Measurements from ENCODE around the gene PAEP.

The PAEP gene

GRCh38 chr9:135563858-135564257 is 2.3 kb downstream of the PAEP start:
- Histone ChIP-seq H3K27me3 (ENCODE audit: control insufficient read depth in 5 of 5, insufficient read depth in 4 of 5, low read length in 5 of 5) (peaks cover 12 to 26% (median 25%) of the 10 kb centered on the region in 5 donors), H3K9ac (ENCODE audit: low read length in 5 of 5) (no peak overlapping the region), H3K4me1 (ENCODE audit: control insufficient read depth in 5 of 5, insufficient read depth in 5 of 5, low read length in 5 of 5) (no peaks in the 10 kb centered on the region), H3K27ac (ENCODE audit: low read depth, low read length) (no peak overlapping the region), H3K9me3 (ENCODE audit: control insufficient read depth in 5 of 5, low read length in 5 of 5) (peaks cover 0 to 8% (median 6%) of the 10 kb centered on the region in 5 donors), H3K36me3 (ENCODE audit: control insufficient read depth in 5 of 5, insufficient read depth in 5 of 5, low read length in 5 of 5) (no peaks in the 10 kb centered on the region), H3K4me3 (ENCODE audit: low read depth in 1 of 5, low read length in 5 of 5) (no peak overlapping the region)

- Histone ChIP-seq H3K9ac (ENCODE audit: low read length in 5 of 5) (no peak overlapping the region), H3K4me1 (ENCODE audit: control insufficient read depth in 5 of 5, insufficient read depth in 5 of 5, low read length in 5 of 5) (no peaks in the 10 kb centered on the region), H3K27ac (ENCODE audit: low read depth, low read length) (no peak overlapping the region)
Observed at GRCh38 chr9:135565141-135565628, 3.6 kb downstream of the PAEP start.

GRCh38 chr9:135565636-135566035 is 4.1 kb downstream of the PAEP start:
- Histone ChIP-seq H3K9me3 (ENCODE audit: control insufficient read depth in 5 of 5, low read length in 5 of 5) (peaks cover 0 to 16% (median 10%) of the 10 kb centered on the region in 5 donors), H3K4me1 (ENCODE audit: control insufficient read depth in 5 of 5, insufficient read depth in 5 of 5, low read length in 5 of 5) (no peaks in the 10 kb centered on the region), H3K27me3 (ENCODE audit: control insufficient read depth in 5 of 5, insufficient read depth in 4 of 5, low read length in 5 of 5) (peaks cover 12 to 25% (median 20%) of the 10 kb centered on the region in 5 donors), H3K36me3 (ENCODE audit: control insufficient read depth in 5 of 5, insufficient read depth in 5 of 5, low read length in 5 of 5) (no peaks in the 10 kb centered on the region), H3K9ac (ENCODE audit: low read length in 5 of 5) (no peak overlapping the region), H3K27ac (ENCODE audit: low read depth, low read length) (no peak overlapping the region), H3K4me3 (ENCODE audit: low read depth in 1 of 5, low read length in 5 of 5) (no peak overlapping the region)

More at GRCh38 chr9:135565141-135565628, 3.6 kb downstream of the PAEP start:
- Histone ChIP-seq H3K4me3 (ENCODE audit: low read depth in 1 of 5, low read length in 5 of 5) (no peak overlapping the region), H3K27me3 (ENCODE audit: control insufficient read depth in 5 of 5, insufficient read depth in 4 of 5, low read length in 5 of 5) (peaks cover 12 to 26% (median 22%) of the 10 kb centered on the region in 5 donors), H3K36me3 (ENCODE audit: control insufficient read depth in 5 of 5, insufficient read depth in 5 of 5, low read length in 5 of 5) (no peaks in the 10 kb centered on the region), H3K9me3 (ENCODE audit: control insufficient read depth in 5 of 5, low read length in 5 of 5) (peaks cover 0 to 16% (median 10%) of the 10 kb centered on the region in 5 donors)

DNA sequence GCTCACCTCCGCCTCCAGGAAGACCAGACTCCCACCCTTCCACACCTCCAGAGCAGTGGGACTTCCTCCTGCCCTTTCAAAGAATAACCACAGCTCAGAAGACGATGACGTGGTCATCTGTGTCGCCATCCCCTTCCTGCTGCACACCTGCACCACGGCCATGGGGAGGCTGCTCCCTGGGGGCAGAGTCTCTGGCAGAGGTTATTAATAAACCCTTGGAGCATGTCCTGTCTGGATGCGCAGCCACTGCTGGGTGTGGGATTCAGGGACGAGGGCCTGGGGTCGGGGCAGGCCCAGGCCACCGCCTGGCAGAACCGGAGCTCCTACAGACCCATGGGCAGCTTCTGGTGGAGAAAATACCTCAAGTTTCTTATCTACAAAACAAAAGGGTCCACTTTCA is 5.0 kb downstream of the PAEP start:
- Histone ChIP-seq H3K9ac (ENCODE audit: low read length in 5 of 5) (no peak overlapping the region), H3K9me3 (ENCODE audit: control insufficient read depth in 5 of 5, low read length in 5 of 5) (peaks cover 0 to 16% (median 10%) of the 10 kb centered on the region in 5 donors), H3K4me3 (ENCODE audit: low read depth in 1 of 5, low read length in 5 of 5) (no peak overlapping the region), H3K36me3 (ENCODE audit: control insufficient read depth in 5 of 5, insufficient read depth in 5 of 5, low read length in 5 of 5) (no peaks in the 10 kb centered on the region), H3K27ac (ENCODE audit: low read depth, low read length) (no peak overlapping the region), H3K27me3 (ENCODE audit: control insufficient read depth in 5 of 5, insufficient read depth in 4 of 5, low read length in 5 of 5) (peaks cover 12 to 19% (median 15%) of the 10 kb centered on the region in 5 donors), H3K4me1 (ENCODE audit: control insufficient read depth in 5 of 5, insufficient read depth in 5 of 5, low read length in 5 of 5) (no peaks in the 10 kb centered on the region)

GRCh38 chr9:135567311-135567710 is 5.8 kb downstream of the PAEP start:
- Histone ChIP-seq H3K4me1 (ENCODE audit: control insufficient read depth in 5 of 5, insufficient read depth in 5 of 5, low read length in 5 of 5) (no peaks in the 10 kb centered on the region), H3K9me3 (ENCODE audit: control insufficient read depth in 5 of 5, low read length in 5 of 5) (peaks cover 0 to 12% (median 9%) of the 10 kb centered on the region in 5 donors), H3K27me3 (ENCODE audit: control insufficient read depth in 5 of 5, insufficient read depth in 4 of 5, low read length in 5 of 5) (peaks cover 12 to 23% (median 14%) of the 10 kb centered on the region in 5 donors), H3K36me3 (ENCODE audit: control insufficient read depth in 5 of 5, insufficient read depth in 5 of 5, low read length in 5 of 5) (no peaks in the 10 kb centered on the region), H3K27ac (ENCODE audit: low read depth, low read length) (no peak overlapping the region), H3K4me3 (ENCODE audit: low read depth in 1 of 5, low read length in 5 of 5) (no peak overlapping the region), H3K9ac (ENCODE audit: low read length in 5 of 5) (no peak overlapping the region)

GRCh38 chr9:135568026-135568425 is 6.5 kb downstream of the PAEP start:
- Histone ChIP-seq H3K27me3 (ENCODE audit: control insufficient read depth in 5 of 5, insufficient read depth in 4 of 5, low read length in 5 of 5) (peaks cover 12 to 22% (median 14%) of the 10 kb centered on the region in 5 donors), H3K9ac (ENCODE audit: low read length in 5 of 5) (no peak overlapping the region), H3K36me3 (ENCODE audit: control insufficient read depth in 5 of 5, insufficient read depth in 5 of 5, low read length in 5 of 5) (no peaks in the 10 kb centered on the region), H3K27ac (ENCODE audit: low read depth, low read length) (no peak overlapping the region), H3K9me3 (ENCODE audit: control insufficient read depth in 5 of 5, low read length in 5 of 5) (peaks cover 0 to 12% (median 9%) of the 10 kb centered on the region in 5 donors), H3K4me3 (ENCODE audit: low read depth in 1 of 5, low read length in 5 of 5) (no peak overlapping the region), H3K4me1 (ENCODE audit: control insufficient read depth in 5 of 5, insufficient read depth in 5 of 5, low read length in 5 of 5) (no peaks in the 10 kb centered on the region)

DNA sequence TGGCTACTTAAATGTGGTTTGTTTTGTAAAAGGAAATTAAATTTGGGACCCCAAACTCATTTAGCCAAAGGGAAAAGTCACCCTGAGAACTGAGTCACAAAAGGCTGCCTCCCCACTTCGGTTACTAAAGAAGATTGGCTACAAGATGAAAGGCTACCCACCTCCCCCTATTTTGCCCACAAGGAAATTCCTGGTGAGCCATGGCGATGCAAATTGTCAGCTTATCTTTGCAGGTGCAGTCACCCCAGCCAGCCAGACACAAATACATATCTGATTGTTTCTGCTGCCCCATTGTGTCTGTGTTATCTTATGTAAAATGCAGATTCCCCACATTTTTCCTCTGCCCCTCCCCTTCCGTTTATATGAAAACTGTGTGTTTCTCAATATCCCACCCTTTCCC is 8.9 kb downstream of the PAEP start:
- Histone ChIP-seq H3K4me3 (ENCODE audit: low read depth in 1 of 5, low read length in 5 of 5) (no peak overlapping the region), H3K9ac (ENCODE audit: low read length in 5 of 5) (no peak overlapping the region), H3K27ac (ENCODE audit: low read depth, low read length) (no peak overlapping the region), H3K27me3 (ENCODE audit: control insufficient read depth in 5 of 5, insufficient read depth in 4 of 5, low read length in 5 of 5) (peaks cover 3 to 21% (median 11%) of the 10 kb centered on the region in 5 donors), H3K36me3 (ENCODE audit: control insufficient read depth in 5 of 5, insufficient read depth in 5 of 5, low read length in 5 of 5) (no peaks in the 10 kb centered on the region), H3K4me1 (ENCODE audit: control insufficient read depth in 5 of 5, insufficient read depth in 5 of 5, low read length in 5 of 5) (no peaks in the 10 kb centered on the region), H3K9me3 (ENCODE audit: control insufficient read depth in 5 of 5, low read length in 5 of 5) (peaks cover 0 to 12% (median 9%) of the 10 kb centered on the region in 5 donors)

DNA sequence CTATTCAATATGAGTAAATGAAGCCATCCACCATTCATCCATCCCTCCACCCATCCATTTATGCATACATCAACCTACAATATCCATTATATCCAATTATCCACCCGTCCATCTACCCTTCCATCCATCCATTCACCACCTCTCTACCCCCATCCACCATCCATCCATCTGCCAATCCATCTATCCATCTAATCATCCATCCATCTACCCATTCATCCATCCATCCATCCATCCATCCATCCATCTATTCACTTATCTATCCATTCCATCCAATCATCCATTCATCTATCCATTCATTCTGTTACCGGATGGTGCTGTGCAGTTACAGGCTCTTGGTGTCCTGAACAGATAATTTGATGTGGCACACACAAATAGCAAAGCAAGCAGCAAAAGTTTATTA is 10.7 kb downstream of the PAEP start:
- H3K9ac ChIP-seq (ENCODE audit: low read length in 5 of 5): no peak overlapping the region
- H3K4me3 ChIP-seq (ENCODE audit: low read depth in 1 of 5, low read length in 5 of 5): no peak overlapping the region
- H3K27ac ChIP-seq (ENCODE audit: low read depth, low read length): no peak overlapping the region
- H3K27me3 ChIP-seq (ENCODE audit: control insufficient read depth in 5 of 5, insufficient read depth in 4 of 5, low read length in 5 of 5): peaks cover 0 to 16% (median 9%) of the 10 kb centered on the region in 5 donors
- H3K4me1 ChIP-seq (ENCODE audit: control insufficient read depth in 5 of 5, insufficient read depth in 5 of 5, low read length in 5 of 5): no peaks in the 10 kb centered on the region
- H3K9me3 ChIP-seq (ENCODE audit: control insufficient read depth in 5 of 5, low read length in 5 of 5): peaks cover 0 to 12% (median 9%) of the 10 kb centered on the region in 5 donors
- no peaks in the 10 kb centered on the region for H3K36me3 ChIP-seq (ENCODE audit: control insufficient read depth in 5 of 5, insufficient read depth in 5 of 5, low read length in 5 of 5)

DNA sequence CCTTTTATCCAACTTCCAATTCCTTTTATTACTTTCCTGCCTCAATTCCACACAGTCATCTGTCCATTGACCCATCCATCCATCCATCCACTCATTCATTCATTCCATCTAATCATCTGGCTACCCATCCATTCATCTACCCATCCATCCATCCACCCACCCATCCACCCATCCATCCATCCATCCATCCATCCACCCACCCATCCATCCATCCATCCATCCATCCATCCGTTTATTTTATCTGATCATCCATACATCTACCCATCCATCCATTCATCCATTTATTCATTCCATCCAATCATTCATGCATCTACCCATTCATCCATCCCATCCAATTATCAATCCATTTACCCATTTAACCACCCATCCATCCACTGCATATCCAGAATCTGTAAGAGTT is 11.6 kb downstream of the PAEP start:
- no peak overlapping the region for H3K4me3 ChIP-seq (ENCODE audit: low read depth in 1 of 5, low read length in 5 of 5)
- H3K27me3 ChIP-seq (ENCODE audit: control insufficient read depth in 5 of 5, insufficient read depth in 4 of 5, low read length in 5 of 5): peaks cover 0 to 16% (median 8%) of the 10 kb centered on the region in 5 donors
- no peaks in the 10 kb centered on the region for H3K4me1 ChIP-seq (ENCODE audit: control insufficient read depth in 5 of 5, insufficient read depth in 5 of 5, low read length in 5 of 5)
- peaks cover 0 to 12% (median 9%) of the 10 kb centered on the region in 5 donors for H3K9me3 ChIP-seq (ENCODE audit: control insufficient read depth in 5 of 5, low read length in 5 of 5)
- no peak overlapping the region for H3K9ac ChIP-seq (ENCODE audit: low read length in 5 of 5)
- no peaks in the 10 kb centered on the region for H3K36me3 ChIP-seq (ENCODE audit: control insufficient read depth in 5 of 5, insufficient read depth in 5 of 5, low read length in 5 of 5)
- no peak overlapping the region for H3K27ac ChIP-seq (ENCODE audit: low read depth, low read length)

DNA sequence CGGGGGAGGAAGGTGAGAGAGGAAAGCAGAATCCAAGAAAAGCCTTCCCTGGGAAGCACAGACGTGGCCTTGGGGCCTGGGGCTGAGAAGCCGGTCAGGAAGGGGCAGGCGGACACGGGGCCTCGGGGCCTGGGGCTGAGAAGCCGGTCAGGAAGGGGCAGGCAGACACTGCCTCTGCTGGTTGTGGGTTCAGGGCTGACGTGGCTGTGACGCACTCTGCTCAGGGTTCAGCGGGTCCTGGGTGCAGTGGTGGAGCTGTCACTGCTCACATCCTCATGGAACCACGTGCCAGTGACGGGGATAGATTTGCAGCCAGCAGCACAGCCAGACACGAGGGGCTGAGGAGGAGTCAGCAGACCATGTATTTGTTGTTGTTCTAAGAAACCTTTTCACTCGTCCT is 12.8 kb downstream of the PAEP start:
- no peak overlapping the region for H3K4me3 ChIP-seq (ENCODE audit: low read depth in 1 of 5, low read length in 5 of 5)
- H3K9me3 ChIP-seq (ENCODE audit: control insufficient read depth in 5 of 5, low read length in 5 of 5): peaks cover 0 to 9% (median 3%) of the 10 kb centered on the region in 5 donors
- no peaks in the 10 kb centered on the region for H3K4me1 ChIP-seq (ENCODE audit: control insufficient read depth in 5 of 5, insufficient read depth in 5 of 5, low read length in 5 of 5)
- no peaks in the 10 kb centered on the region for H3K36me3 ChIP-seq (ENCODE audit: control insufficient read depth in 5 of 5, insufficient read depth in 5 of 5, low read length in 5 of 5)
- H3K9ac ChIP-seq (ENCODE audit: low read length in 5 of 5): no peak overlapping the region
- peaks cover 0 to 16% (median 8%) of the 10 kb centered on the region in 5 donors for H3K27me3 ChIP-seq (ENCODE audit: control insufficient read depth in 5 of 5, insufficient read depth in 4 of 5, low read length in 5 of 5)
- H3K27ac ChIP-seq (ENCODE audit: low read depth, low read length): no peak overlapping the region
